ENCODE measurements around the gene EGFR. TPM values are rescaled to one million over a fixed set of nuclear protein-coding genes. Genes with fewer than 3 reads are reported as not detected.

EGFR gene
- total RNA-seq, 1 experiment from 2014 or later, result 448 TPM

GRCh38 chr7:55230014-55230413 is 211.2 kb downstream of the EGFR start:
- H3K27me3 Mint-ChIP-seq (ENCODE audit: insufficient read depth, unreplicated experiment), result peaks cover 64% of the 10 kb centered on the region

GRCh38 chr7:55231736-55232280 is 213.0 kb downstream of the EGFR start:
- no peaks in the 10 kb centered on the region for H3K36me3 Mint-ChIP-seq (ENCODE audit: insufficient read depth, unreplicated experiment)
- BruUV-seq (replicated peaks), result no TSS peak
- H3K4me3 Mint-ChIP-seq (ENCODE audit: unreplicated experiment), result no peak overlapping the region
- H3K9me3 Mint-ChIP-seq (ENCODE audit: unreplicated experiment), result peaks cover 33% of the 10 kb centered on the region
- ChIA-PET POLR2A (no interaction called here), CTCF (interaction anchor here (0.7 to 3.5 kb wide), 2 partner anchors 23 to 40 kb away, joined by 3 to 18 read pairs; no protein-coding TSS in a partner anchor)
- TF ChIP-seq, protein P1, sequence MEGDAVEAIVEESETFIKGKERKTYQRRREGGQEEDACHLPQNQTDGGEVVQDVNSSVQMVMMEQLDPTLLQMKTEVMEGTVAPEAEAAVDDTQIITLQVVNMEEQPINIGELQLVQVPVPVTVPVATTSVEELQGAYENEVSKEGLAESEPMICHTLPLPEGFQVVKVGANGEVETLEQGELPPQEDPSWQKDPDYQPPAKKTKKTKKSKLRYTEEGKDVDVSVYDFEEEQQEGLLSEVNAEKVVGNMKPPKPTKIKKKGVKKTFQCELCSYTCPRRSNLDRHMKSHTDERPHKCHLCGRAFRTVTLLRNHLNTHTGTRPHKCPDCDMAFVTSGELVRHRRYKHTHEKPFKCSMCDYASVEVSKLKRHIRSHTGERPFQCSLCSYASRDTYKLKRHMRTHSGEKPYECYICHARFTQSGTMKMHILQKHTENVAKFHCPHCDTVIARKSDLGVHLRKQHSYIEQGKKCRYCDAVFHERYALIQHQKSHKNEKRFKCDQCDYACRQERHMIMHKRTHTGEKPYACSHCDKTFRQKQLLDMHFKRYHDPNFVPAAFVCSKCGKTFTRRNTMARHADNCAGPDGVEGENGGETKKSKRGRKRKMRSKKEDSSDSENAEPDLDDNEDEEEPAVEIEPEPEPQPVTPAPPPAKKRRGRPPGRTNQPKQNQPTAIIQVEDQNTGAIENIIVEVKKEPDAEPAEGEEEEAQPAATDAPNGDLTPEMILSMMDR (IDR thresholded peaks at IDR 0.05; ENCODE audit: unreplicated experiment), result no peak
- H3K27ac Mint-ChIP-seq (ENCODE audit: low read depth, unreplicated experiment), result no peak overlapping the region
- DNase-seq (ENCODE audit: unreplicated experiment), result no peak
- no peaks in the 10 kb centered on the region for H3K4me1 Mint-ChIP-seq (ENCODE audit: insufficient read depth, unreplicated experiment)
- H3K27me3 Mint-ChIP-seq (ENCODE audit: insufficient read depth, unreplicated experiment), result peaks cover 67% of the 10 kb centered on the region
- intact Hi-C loops (cut with micrococcal nuclease), result no loop called here

More at GRCh38 chr7:55230014-55230413, 211.2 kb downstream of the EGFR start:
- Mint-ChIP-seq H3K36me3 (ENCODE audit: insufficient read depth, unreplicated experiment) (no peaks in the 10 kb centered on the region), H3K9me3 (ENCODE audit: unreplicated experiment) (peaks cover 33% of the 10 kb centered on the region), H3K4me3 (ENCODE audit: unreplicated experiment) (no peak overlapping the region), H3K27ac (ENCODE audit: low read depth, unreplicated experiment) (no peak overlapping the region), H3K4me1 (ENCODE audit: insufficient read depth, unreplicated experiment) (no peaks in the 10 kb centered on the region)
- ChIA-PET CTCF (interaction anchor here (1.1 to 2.4 kb wide), 4 partner anchors 12 to 458 kb away, joined by 3 to 14 read pairs (median 4); no protein-coding TSS in a partner anchor), POLR2A (interaction anchor here (0.6 to 0.9 kb wide), 2 partner anchors 9 to 1356 kb away, joined by 3 read pairs; no protein-coding TSS in a partner anchor)
- DNase-seq (ENCODE audit: unreplicated experiment), result no peak
- intact Hi-C loops (cut with micrococcal nuclease), result no loop called here
- TF ChIP-seq, protein P1 (IDR thresholded peaks at IDR 0.05; ENCODE audit: unreplicated experiment), result no peak
- no TSS peak for BruUV-seq (replicated peaks)

- Mint-ChIP-seq H3K4me1 (ENCODE audit: insufficient read depth, unreplicated experiment) (no peaks in the 10 kb centered on the region), H3K36me3 (ENCODE audit: insufficient read depth, unreplicated experiment) (no peaks in the 10 kb centered on the region), H3K4me3 (ENCODE audit: unreplicated experiment) (no peak overlapping the region), H3K27ac (ENCODE audit: low read depth, unreplicated experiment) (no peak overlapping the region), H3K27me3 (ENCODE audit: insufficient read depth, unreplicated experiment) (peaks cover 67% of the 10 kb centered on the region), H3K9me3 (ENCODE audit: unreplicated experiment) (peaks cover 26% of the 10 kb centered on the region)
- intact Hi-C loops (cut with micrococcal nuclease), result no loop called here
- TF ChIP-seq, protein P1 (IDR thresholded peaks at IDR 0.05; ENCODE audit: unreplicated experiment), result no peak
- no TSS peak for BruUV-seq (replicated peaks)
- no peak for DNase-seq (ENCODE audit: unreplicated experiment)
- POLR2A ChIA-PET, result interaction anchor here (1.1 kb wide), 1 partner anchor 474 kb away, joined by 5 read pairs; the partner anchor contains the start of gene SEC61G
- CTCF ChIA-PET, result interaction anchor here (3.5 kb wide), 1 partner anchor 22 kb away, joined by 18 read pairs; no protein-coding TSS in a partner anchor
Observed at GRCh38 chr7:55233001-55233400, 214.2 kb downstream of the EGFR start.

DNA sequence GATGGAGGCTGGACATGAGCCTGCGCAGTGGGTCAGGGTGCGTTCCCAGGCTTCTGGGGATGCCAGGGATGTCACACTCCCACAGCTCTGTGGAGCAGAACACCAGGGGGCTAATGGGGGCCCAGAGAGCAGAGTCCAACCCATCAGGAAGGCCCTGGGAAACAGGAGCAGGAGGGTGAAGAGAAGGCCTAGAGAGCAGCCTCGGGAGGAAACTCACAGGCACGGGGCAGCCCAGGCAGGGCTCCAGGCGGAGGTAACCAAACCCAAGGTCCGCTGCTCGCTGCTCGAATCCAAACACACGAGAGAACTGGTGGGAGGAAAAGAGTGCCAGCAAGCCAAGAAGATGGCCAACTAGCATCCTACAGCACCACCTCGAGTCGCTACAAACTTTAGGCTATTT is 215.6 kb downstream of the EGFR start:
- Mint-ChIP-seq H3K9me3 (ENCODE audit: unreplicated experiment) (peaks cover 14% of the 10 kb centered on the region), H3K4me3 (ENCODE audit: unreplicated experiment) (no peak overlapping the region), H3K36me3 (ENCODE audit: insufficient read depth, unreplicated experiment) (no peaks in the 10 kb centered on the region), H3K27ac (ENCODE audit: low read depth, unreplicated experiment) (no peak overlapping the region), H3K27me3 (ENCODE audit: insufficient read depth, unreplicated experiment) (peaks cover 56% of the 10 kb centered on the region), H3K4me1 (ENCODE audit: insufficient read depth, unreplicated experiment) (no peaks in the 10 kb centered on the region)
- intact Hi-C loops (cut with micrococcal nuclease), result no loop called here
- no TSS peak for BruUV-seq (replicated peaks)
- DNase-seq (ENCODE audit: unreplicated experiment), result no peak
- CTCF ChIA-PET, result interaction anchor here (1.3 to 3.5 kb wide), 2 partner anchors 20 to 461 kb away, joined by 3 to 18 read pairs; no protein-coding TSS in a partner anchor
- POLR2A ChIA-PET, result no interaction called here
- TF ChIP-seq, protein P1 (IDR thresholded peaks at IDR 0.05; ENCODE audit: unreplicated experiment), result no peak
